HG02610 (cell line): ENCODE data around the gene TSPAN9.

ENCODE experiments used
- ATAC-seq: cut with Tn5 transposase; IDR thresholded peaks from one replicate; pipeline ENCODE4 v1.9.1; 2021; ENCODE audit warnings: mild to moderate bottlenecking, moderate library complexity; ENCODE audit not compliant: unreplicated experiment

TSPAN9 gene

GRCh38 chr12:3201339-3202051 lies 124.3 kb downstream of the TSPAN9 start:
- ATAC-seq = no peak

DNA sequence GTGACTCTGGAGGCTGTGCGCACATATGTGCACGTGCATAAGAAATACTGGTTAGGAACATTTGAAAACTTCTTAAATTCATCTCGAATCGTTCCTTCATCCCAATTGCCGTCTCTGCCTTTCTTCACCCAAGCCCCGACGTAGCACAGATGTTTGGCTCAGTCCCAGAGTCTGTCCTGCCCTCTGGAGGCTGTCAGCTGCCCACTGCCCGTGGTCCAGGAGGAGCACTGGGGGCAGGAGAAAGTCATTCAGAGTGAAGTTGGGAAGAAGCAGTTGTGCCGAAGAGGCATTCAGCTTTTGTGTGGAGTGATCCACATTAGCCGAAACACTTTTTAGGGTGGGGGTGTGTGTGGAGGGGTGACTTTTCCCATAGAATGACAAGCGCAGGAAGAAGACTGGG lies 124.9 kb downstream of the TSPAN9 start:
- no peak for ATAC-seq

DNA sequence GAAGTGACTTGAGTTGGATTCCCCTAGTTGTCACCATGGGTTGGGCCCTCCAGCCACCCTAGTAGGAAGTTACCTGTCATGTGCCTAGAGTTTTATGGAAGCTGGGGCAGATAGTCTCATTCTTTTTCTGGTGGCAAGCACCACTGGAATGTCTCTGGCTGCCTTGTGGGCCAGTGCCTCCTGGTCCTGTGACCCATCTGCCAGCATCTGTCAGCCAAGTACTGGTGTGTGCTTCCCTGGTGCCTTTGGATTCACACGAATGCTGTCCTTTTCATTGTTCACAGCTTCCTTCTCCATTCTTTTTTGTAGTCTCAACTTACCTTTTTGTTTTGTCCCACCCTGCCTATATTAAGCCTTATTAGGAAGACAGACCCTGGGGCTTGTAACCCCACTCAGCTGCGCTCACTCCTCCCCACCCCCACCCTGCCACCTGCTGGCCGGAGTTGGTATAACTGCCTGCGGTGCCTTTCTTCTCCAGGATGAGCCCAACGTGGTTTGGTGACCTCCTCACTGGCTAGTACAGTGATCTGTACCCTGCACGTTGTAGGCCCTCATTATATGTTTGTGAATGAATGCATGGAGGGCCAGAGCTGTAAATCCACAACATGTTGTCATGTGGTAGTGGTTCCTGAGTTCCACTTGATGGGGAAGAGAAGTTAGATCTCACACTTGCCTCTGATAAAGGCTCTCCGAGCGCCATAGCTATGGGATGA lies 125.7 kb downstream of the TSPAN9 start:
- ATAC-seq = no peak

DNA sequence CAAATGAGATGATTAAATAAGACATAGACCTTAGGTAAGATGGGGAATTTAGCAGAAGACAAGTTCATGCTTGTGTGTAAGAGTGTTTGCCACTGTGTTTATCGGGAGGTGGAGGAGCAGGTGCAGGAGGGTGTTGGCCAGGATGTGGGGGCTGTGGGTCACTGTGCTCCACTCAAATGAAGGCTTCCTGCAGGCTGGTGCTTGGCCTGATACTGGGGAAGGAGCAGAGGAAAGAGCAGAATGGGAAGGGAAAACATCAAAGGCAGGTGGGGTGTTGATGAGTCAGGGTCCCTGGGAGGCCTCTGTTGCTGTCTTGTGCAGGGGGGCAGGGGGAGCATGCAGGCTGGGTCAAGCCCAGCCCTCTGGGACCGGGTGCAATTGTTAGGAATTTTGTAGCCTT lies 126.5 kb downstream of the TSPAN9 start:
- ATAC-seq = no peak

DNA sequence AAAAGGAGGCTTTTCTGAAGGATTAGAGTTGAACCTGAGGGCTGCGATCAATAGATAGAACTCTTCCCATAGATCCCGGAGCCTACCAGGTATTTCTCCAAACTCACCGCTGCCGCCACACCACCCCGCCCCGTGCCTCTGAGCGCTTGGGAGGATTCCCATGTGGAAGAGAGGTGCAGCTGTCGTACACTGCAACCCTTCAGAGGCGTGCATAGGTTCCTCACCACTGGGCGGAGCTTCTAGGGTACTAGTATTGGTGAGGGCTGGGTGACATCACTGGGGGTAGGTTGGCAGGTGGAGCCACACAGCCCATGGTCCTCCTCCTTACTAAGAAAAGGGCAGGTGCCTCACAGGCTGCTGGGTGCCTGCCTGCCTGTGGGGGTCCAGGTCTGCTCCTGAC lies 127.0 kb downstream of the TSPAN9 start:
- no peak for ATAC-seq

GRCh38 chr12:3204730-3205531 lies 127.8 kb downstream of the TSPAN9 start:
- no peak for ATAC-seq

DNA sequence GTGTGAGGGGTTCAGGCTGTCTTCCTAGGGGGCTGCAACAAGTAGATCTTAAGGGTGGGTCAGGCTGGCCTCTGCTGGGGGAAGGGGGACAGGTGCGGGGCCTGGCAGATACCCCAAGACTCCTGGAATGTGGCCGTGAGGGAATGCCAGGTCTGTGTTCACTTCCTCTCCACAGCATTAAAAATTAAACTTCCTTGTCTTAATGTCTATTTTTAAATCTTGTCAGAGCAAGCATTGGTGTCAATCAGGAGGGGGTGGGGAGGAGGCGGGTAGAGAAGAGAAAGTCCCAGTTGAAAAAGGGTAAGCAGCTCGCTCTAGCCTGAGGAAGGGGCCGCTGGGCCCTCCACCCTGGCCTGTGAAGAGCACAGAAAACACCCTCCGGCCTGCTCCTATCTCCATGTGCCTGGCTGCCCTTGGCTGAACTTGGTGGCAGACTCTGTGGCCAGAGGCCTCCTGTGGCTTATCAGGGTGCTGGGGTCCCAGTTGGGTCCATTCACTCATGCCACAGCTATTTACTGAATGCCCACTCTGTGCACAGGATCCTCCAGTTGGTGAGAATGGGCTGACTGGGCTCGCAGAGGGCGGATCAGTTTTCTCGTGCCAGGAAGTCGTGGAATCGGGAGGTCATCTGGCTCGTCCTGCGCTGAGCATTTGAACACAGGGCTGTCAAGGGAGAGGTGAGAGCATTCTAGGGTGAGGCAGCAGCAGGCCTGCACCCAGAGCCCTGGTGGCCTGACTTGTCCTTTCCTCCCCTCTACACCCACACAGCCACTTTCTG lies 128.8 kb downstream of the TSPAN9 start:
- ATAC-seq = no peak

- ATAC-seq = no peak
Observed at GRCh38 chr12:3206536-3207072, 129.4 kb downstream of the TSPAN9 start.

DNA sequence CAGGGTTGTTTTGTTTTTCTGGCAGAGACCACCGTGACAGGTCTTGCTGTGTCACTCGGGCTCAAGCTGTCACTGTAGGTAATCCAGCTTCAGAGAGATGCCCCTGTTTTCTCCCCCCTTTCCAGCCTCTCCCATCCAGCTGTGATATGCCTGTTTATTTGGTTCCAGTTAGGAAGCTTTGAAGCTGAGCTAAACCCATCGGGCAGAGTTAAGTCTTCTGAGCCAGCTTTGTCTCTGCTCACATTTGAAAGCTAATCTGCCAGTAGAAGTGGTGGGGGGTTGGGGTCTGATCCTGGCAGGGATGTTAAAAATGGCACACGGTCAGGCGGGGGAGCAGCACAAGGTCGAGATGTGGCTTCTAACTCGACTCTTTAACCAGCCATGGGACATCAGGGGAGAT lies 130.0 kb downstream of the TSPAN9 start:
- no peak for ATAC-seq

DNA sequence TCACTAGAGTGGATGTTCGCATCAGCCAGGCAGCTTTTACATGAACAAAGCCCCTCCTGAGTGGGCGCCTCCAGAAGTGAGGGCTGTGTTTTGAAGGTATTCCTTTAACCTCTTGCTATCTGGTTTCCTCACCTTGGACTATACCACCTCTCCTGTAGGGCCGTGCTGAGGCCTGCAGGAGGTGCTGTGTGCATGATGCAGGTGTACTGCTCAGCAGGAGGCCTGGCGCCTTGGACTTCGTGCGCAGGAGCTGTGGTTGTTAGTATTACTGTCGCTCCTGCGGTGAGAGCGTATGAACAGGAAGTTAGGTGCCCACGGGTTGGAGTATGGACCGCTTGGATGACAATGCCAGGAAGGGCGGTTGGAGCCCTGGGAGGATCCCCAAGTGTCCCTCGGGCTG lies 130.7 kb downstream of the TSPAN9 start:
- ATAC-seq = no peak

DNA sequence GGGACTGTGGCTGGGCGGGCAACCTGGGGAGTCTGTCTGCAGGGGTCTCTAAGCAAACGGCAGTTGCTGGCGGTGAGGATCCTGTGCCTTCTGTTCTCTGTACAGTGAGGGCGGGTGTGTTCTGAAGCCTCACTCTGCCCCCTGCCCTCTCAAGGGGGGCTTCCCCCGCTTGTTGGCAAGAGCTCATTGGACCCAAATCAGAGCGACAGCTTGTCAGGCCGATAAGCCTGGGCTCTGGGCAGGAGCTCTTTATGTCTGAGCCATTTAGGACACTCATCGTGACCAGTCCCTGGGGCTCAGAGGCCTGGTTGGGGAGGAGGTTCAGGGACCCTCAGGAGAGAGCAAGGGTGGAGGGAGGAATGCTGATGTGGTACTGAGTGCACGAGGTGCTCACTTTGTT lies 136.0 kb downstream of the TSPAN9 start:
- ATAC-seq = no peak

DNA sequence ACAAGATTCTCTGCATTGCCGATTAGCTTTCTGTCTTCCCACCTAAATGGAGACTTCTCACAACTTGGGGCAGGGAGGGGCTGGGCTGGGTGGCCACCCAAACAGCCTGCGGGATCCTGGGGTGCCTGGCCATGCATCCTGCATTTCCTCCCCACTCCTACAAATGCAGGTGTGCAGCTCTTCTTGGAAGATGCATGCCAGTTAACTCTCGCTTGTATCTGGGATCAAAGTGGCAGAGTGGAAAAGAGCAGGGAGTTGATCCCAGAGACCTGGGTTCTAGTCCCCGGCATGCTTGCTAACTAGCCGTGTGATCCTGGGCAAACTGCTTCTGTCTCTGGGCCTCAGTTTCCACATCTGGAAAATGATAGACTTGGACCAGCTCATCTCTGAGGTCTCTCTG lies 136.6 kb downstream of the TSPAN9 start:
- no peak for ATAC-seq

GRCh38 chr12:3214526-3215365 lies 137.6 kb downstream of the TSPAN9 start:
- ATAC-seq = no peak

GRCh38 chr12:3215410-3215975 lies 138.3 kb downstream of the TSPAN9 start:
- no peak for ATAC-seq

GRCh38 chr12:3216097-3216496 lies 138.9 kb downstream of the TSPAN9 start:
- ATAC-seq = no peak

- no peak for ATAC-seq
Observed at GRCh38 chr12:3216726-3217682, 139.8 kb downstream of the TSPAN9 start.

DNA sequence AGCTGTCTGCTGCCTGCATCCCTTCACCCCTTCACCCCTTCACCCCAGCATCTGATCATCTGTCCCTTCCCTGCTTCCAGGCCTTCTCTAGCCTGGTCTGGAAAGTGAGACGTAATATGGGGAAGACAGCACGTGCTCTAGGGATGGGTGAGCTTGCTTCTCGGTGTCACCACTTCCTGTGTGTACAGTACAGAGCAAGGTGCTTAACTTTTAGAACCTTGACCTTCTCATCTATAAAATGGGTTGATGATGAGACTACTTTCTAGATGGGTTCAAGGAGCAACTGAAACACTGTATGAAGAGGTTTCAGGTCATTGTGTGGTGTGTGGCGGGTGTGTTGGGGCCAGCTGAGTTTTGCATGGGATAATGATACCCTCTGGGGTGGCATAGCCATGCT lies 140.5 kb downstream of the TSPAN9 start:
- no peak for ATAC-seq
